ENCODE measurements around the gene ZRANB3. TPM values are rescaled to one million over a fixed set of nuclear protein-coding genes. Genes with fewer than 3 reads are reported as not detected.

ZRANB3 gene
- total and polyA plus RNA-seq, 2 experiments from 2014 or later, result 10.5 to 16.8 TPM

DNA sequence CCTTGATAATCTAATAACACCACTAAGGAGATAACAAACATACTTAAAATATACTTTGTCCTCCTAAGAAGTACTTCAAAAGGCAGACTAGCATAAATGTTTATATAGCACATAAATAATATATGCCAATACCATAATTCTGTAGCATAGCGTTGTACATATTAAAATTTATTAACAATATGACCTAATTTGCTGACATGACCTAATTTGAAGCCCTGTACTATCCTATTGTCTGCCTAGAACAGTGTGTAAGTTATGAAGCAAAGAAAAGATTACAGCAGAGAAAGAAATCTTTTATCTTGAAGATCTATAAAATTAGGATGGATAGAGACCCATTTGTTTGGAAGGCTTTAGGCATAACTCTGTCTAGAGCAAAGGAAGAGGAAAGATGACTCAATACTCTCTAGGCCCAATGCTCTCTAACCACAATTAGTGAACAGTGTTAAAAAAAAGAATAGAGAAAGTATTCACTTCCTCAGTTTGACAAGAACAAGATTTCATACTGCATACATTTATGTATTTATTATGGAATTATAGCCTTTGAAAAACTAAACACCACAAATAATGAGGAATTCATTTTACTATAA lies 231.3 kb downstream of the ZRANB3 start:
- ATAC-seq, result no peak
- H3K9me3 Mint-ChIP-seq, result peaks cover 47% of the 10 kb centered on the region
- H3F3A ChIP-seq (replicated peaks; ENCODE audit: low read depth), result no peaks in the 10 kb centered on the region

More for the DNA sequence above, 231.3 kb downstream of the ZRANB3 start:
- Histone ChIP-seq H3K27me3 (ENCODE audit: insufficient read depth) (no peaks in the 10 kb centered on the region), H3K27ac (ENCODE audit: low read depth) (no peak overlapping the region), H2AFZ (no peak overlapping the region), H3K4me2 (no peak overlapping the region), H3K79me2 (replicated peaks; ENCODE audit: insufficient read depth) (no peaks in the 10 kb centered on the region), H4K20me1 (replicated peaks; ENCODE audit: insufficient read depth) (no peaks in the 10 kb centered on the region), H3K9me2 (ENCODE audit: insufficient read depth) (no peaks in the 10 kb centered on the region), H3K4me1 (ENCODE audit: insufficient read depth) (no peaks in the 10 kb centered on the region), H3K36me3 (ENCODE audit: insufficient read depth) (no peaks in the 10 kb centered on the region), H3K4me3 (no peak overlapping the region)
- Mint-ChIP-seq H3K27me3 (ENCODE audit: insufficient read depth, low read depth, poor library complexity) (peaks cover 2% of the 10 kb centered on the region), H3K4me3 (no peak overlapping the region), H3K27ac (no peak overlapping the region), H3K4me1 (no peaks in the 10 kb centered on the region), H3K36me3 (ENCODE audit: low read depth) (peaks cover 49% of the 10 kb centered on the region)
- no peak for DNase-seq (ENCODE audit: low spot score)
- TF ChIP-seq, protein P1, sequence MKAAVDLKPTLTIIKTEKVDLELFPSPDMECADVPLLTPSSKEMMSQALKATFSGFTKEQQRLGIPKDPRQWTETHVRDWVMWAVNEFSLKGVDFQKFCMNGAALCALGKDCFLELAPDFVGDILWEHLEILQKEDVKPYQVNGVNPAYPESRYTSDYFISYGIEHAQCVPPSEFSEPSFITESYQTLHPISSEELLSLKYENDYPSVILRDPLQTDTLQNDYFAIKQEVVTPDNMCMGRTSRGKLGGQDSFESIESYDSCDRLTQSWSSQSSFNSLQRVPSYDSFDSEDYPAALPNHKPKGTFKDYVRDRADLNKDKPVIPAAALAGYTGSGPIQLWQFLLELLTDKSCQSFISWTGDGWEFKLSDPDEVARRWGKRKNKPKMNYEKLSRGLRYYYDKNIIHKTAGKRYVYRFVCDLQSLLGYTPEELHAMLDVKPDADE (IDR thresholded peaks at IDR 0.05), result no peak
- TF ChIP-seq ZNF114 (CRISPR knock-in tag; IDR thresholded peaks at IDR 0.05) (no peak), CREB1 (CRISPR knock-in tag; IDR thresholded peaks at IDR 0.05; ENCODE audit: low read depth) (no peak), ZNF331 (CRISPR knock-in tag; IDR thresholded peaks at IDR 0.05; ENCODE audit: low read depth) (no peak), STAT1 (IDR thresholded peaks at IDR 0.05; ENCODE audit: unreplicated experiment) (no peak), EZH2phosphoT487 (IDR thresholded peaks at IDR 0.05; ENCODE audit: unreplicated experiment) (no peak), NANOG (IDR thresholded peaks at IDR 0.05; ENCODE audit: borderline replicate concordance) (no peak), POLR2AphosphoS5 (IDR thresholded peaks at IDR 0.05; ENCODE audit: low read depth) (no peak), JUNB (IDR thresholded peaks at IDR 0.05; ENCODE audit: unreplicated experiment) (no peak), EZH2 (IDR thresholded peaks at IDR 0.05; ENCODE audit: low read depth, unreplicated experiment) (no peak)
- TF ChIP-seq, protein P2, sequence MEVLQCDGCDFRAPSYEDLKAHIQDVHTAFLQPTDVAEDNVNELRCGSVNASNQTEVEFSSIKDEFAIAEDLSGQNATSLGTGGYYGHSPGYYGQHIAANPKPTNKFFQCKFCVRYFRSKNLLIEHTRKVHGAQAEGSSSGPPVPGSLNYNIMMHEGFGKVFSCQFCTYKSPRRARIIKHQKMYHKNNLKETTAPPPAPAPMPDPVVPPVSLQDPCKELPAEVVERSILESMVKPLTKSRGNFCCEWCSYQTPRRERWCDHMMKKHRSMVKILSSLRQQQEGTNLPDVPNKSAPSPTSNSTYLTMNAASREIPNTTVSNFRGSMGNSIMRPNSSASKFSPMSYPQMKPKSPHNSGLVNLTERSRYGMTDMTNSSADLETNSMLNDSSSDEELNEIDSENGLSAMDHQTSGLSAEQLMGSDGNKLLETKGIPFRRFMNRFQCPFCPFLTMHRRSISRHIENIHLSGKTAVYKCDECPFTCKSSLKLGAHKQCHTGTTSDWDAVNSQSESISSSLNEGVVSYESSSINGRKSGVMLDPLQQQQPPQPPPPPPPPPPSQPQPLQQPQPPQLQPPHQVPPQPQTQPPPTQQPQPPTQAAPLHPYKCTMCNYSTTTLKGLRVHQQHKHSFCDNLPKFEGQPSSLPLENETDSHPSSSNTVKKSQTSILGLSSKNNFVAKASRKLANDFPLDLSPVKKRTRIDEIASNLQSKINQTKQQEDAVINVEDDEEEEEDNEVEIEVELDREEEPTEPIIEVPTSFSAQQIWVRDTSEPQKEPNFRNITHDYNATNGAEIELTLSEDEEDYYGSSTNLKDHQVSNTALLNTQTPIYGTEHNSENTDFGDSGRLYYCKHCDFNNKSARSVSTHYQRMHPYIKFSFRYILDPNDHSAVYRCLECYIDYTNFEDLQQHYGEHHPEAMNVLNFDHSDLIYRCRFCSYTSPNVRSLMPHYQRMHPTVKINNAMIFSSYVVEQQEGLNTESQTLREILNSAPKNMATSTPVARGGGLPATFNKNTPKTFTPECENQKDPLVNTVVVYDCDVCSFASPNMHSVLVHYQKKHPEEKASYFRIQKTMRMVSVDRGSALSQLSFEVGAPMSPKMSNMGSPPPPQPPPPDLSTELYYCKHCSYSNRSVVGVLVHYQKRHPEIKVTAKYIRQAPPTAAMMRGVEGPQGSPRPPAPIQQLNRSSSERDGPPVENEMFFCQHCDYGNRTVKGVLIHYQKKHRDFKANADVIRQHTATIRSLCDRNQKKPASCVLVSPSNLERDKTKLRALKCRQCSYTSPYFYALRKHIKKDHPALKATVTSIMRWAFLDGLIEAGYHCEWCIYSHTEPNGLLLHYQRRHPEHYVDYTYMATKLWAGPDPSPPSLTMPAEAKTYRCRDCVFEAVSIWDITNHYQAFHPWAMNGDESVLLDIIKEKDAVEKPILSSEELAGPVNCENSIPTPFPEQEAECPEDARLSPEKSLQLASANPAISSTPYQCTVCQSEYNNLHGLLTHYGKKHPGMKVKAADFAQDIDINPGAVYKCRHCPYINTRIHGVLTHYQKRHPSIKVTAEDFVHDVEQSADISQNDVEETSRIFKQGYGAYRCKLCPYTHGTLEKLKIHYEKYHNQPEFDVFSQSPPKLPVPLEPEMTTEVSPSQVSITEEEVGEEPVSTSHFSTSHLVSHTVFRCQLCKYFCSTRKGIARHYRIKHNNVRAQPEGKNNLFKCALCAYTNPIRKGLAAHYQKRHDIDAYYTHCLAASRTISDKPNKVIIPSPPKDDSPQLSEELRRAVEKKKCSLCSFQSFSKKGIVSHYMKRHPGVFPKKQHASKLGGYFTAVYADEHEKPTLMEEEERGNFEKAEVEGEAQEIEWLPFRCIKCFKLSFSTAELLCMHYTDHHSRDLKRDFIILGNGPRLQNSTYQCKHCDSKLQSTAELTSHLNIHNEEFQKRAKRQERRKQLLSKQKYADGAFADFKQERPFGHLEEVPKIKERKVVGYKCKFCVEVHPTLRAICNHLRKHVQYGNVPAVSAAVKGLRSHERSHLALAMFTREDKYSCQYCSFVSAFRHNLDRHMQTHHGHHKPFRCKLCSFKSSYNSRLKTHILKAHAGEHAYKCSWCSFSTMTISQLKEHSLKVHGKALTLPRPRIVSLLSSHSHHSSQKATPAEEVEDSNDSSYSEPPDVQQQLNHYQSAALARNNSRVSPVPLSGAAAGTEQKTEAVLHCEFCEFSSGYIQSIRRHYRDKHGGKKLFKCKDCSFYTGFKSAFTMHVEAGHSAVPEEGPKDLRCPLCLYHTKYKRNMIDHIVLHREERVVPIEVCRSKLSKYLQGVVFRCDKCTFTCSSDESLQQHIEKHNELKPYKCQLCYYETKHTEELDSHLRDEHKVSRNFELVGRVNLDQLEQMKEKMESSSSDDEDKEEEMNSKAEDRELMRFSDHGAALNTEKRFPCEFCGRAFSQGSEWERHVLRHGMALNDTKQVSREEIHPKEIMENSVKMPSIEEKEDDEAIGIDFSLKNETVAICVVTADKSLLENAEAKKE (CRISPR knock-in tag; IDR thresholded peaks at IDR 0.05), result no peak
- TF ChIP-seq, protein P3, sequence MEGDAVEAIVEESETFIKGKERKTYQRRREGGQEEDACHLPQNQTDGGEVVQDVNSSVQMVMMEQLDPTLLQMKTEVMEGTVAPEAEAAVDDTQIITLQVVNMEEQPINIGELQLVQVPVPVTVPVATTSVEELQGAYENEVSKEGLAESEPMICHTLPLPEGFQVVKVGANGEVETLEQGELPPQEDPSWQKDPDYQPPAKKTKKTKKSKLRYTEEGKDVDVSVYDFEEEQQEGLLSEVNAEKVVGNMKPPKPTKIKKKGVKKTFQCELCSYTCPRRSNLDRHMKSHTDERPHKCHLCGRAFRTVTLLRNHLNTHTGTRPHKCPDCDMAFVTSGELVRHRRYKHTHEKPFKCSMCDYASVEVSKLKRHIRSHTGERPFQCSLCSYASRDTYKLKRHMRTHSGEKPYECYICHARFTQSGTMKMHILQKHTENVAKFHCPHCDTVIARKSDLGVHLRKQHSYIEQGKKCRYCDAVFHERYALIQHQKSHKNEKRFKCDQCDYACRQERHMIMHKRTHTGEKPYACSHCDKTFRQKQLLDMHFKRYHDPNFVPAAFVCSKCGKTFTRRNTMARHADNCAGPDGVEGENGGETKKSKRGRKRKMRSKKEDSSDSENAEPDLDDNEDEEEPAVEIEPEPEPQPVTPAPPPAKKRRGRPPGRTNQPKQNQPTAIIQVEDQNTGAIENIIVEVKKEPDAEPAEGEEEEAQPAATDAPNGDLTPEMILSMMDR (conservative IDR thresholded peaks at IDR 0.05; ENCODE audit: low read depth in 2 of 2), result no peak
- TF ChIP-seq, protein P4, sequence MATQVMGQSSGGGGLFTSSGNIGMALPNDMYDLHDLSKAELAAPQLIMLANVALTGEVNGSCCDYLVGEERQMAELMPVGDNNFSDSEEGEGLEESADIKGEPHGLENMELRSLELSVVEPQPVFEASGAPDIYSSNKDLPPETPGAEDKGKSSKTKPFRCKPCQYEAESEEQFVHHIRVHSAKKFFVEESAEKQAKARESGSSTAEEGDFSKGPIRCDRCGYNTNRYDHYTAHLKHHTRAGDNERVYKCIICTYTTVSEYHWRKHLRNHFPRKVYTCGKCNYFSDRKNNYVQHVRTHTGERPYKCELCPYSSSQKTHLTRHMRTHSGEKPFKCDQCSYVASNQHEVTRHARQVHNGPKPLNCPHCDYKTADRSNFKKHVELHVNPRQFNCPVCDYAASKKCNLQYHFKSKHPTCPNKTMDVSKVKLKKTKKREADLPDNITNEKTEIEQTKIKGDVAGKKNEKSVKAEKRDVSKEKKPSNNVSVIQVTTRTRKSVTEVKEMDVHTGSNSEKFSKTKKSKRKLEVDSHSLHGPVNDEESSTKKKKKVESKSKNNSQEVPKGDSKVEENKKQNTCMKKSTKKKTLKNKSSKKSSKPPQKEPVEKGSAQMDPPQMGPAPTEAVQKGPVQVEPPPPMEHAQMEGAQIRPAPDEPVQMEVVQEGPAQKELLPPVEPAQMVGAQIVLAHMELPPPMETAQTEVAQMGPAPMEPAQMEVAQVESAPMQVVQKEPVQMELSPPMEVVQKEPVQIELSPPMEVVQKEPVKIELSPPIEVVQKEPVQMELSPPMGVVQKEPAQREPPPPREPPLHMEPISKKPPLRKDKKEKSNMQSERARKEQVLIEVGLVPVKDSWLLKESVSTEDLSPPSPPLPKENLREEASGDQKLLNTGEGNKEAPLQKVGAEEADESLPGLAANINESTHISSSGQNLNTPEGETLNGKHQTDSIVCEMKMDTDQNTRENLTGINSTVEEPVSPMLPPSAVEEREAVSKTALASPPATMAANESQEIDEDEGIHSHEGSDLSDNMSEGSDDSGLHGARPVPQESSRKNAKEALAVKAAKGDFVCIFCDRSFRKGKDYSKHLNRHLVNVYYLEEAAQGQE (IDR thresholded peaks at IDR 0.05; ENCODE audit: unreplicated experiment), result no peak

All from GM23338 (cell line).